Thyroid gland (tissue), 4 donors: ENCODE results near the gene IFT81. TPM values are rescaled to one million over a fixed set of nuclear protein-coding genes. Genes with fewer than 3 reads are reported as not detected.

Experiments used
- DNase-seq, 2 donors: peaks; one replicate each; pipeline ENCODE4 v3.0.0-alpha.2; 2019
- H3K27ac ChIP-seq, 3 donors: fragments of 200-600 bp; sonication (generic); 1 replicate in 2 of 3; 2 replicates in 1 of 3; pipeline ENCODE4 v1.5.1; 2016 to 2019; ENCODE audit warnings: mild to moderate bottlenecking in 1 of 3, moderate library complexity in 1 of 3
- H3K27me3 ChIP-seq: fragments of 200-600 bp; sonication (generic); one replicate; pipeline ENCODE4 v1.5.1; 2019
- H3K36me3 ChIP-seq, 2 donors: fragments of 200-600 bp; sonication (generic); one replicate each; pipeline ENCODE4 v1.5.1; 2016 to 2019
- H3K4me1 ChIP-seq, 2 donors: fragments of 200-600 bp; sonication (generic); one replicate each; pipeline ENCODE4 v1.5.1; 2017 to 2019
- H3K4me3 ChIP-seq, 3 donors: fragments of 200-600 bp; sonication (generic); replicated peaks in 1 of 3; 1 replicate in 2 of 3; 2 replicates in 1 of 3; pipeline ENCODE4 v1.5.1; 2016; ENCODE audit warnings: mild to moderate bottlenecking in 1 of 3
- H3K9me3 ChIP-seq: fragments of 200-600 bp; sonication (generic); one replicate; pipeline ENCODE4 v1.5.1; 2017
- CTCF ChIP-seq, 6 experiments: fragments of 200-600 bp in 3 of 6; fragments of 450-650 bp in 3 of 6; sonication (generic) in 3 of 6; IDR thresholded peaks; one replicate each; pipeline ENCODE4 v1.5.1; 2016 to 2019; ENCODE audit warnings: antibody characterized with exemption in 6 of 6, mild to moderate bottlenecking in 2 of 6, inconsistent platforms in 1 of 6, moderate library complexity in 1 of 6
- POLR2A ChIP-seq, 2 donors: fragments of 450-650 bp; IDR thresholded peaks; one replicate each; pipeline ENCODE4 v1.6.1; 2017; ENCODE audit warnings: antibody characterized with exemption in 2 of 2, mild to moderate bottlenecking in 2 of 2, moderate library complexity in 1 of 2
- WGBS, 2 donors: methylation state at CpG; one replicate each; pipeline ENCODE4 v1.1.5; 2017; 5-methylcytosine and 5-hydroxymethylcytosine counted together
- intact Hi-C: fragments of 100-400 bp; cut with DNase I; formaldehyde crosslinking; loops from one replicate; pipeline ENCODE4 v1.15.1; 2023
- total RNA-seq, 4 donors: library from RNA; depleted of rRNA; stranded (reverse); fragments of >200 nt; gene quantifications; one replicate each; pipeline ENCODE4 v1.2.3, GENCODE V29; 2016

Gene IFT81
- total RNA-seq, 4 donors from 2014 or later = 21.6 to 36.0 (median 29.5) TPM

- TF ChIP-seq CTCF (IDR thresholded peaks at IDR 0.05) (no peak), POLR2A (IDR thresholded peaks at IDR 0.05) (no peak)
- Histone ChIP-seq H3K4me1 (peaks cover 18 to 42% of the 10 kb centered on the region in 2 donors), H3K27me3 (no peaks in the 10 kb centered on the region), H3K36me3 (no peaks in the 10 kb centered on the region), H3K27ac (peak overlapping the region; percentile 62 to 74 (median 65)), H3K9me3 (no peaks in the 10 kb centered on the region), H3K4me3 (no peak overlapping the region)
- peak; percentile 65 to 75 for DNase-seq
- intact Hi-C loops = no loop called here
- 43 to 55% methylated on average over 13 to 14 of the region's 14 CpGs for WGBS, 2 donors
These were observed 123.4 kb downstream of the IFT81 start for GRCh38 chr12:110247340-110248095.

GRCh38 chr12:110248096-110248447, 123.9 kb downstream of the IFT81 start:
- no peak overlapping the region for H3K4me3 ChIP-seq
- 43 to 53% methylated on average over 4 of the region's 4 CpGs for WGBS, 2 donors

GRCh38 chr12:110249105-110249504, 124.9 kb downstream of the IFT81 start:
- no peak for DNase-seq
- no peak for TF ChIP-seq POLR2A (IDR thresholded peaks at IDR 0.05)
- no peak for TF ChIP-seq CTCF (IDR thresholded peaks at IDR 0.05)
- no peak overlapping the region for H3K27ac ChIP-seq

More at GRCh38 chr12:110248096-110248447, 123.9 kb downstream of the IFT81 start:
- peak; percentile 65 to 81 for DNase-seq
- TF ChIP-seq POLR2A (IDR thresholded peaks at IDR 0.05) (no peak), CTCF (IDR thresholded peaks at IDR 0.05) (no peak)
- H3K4me1 ChIP-seq = peaks cover 18 to 42% of the 10 kb centered on the region in 2 donors
- H3K27ac ChIP-seq = peak overlapping the region; percentile 62 to 74 (median 65)
- no peaks in the 10 kb centered on the region for H3K36me3 ChIP-seq
- no peaks in the 10 kb centered on the region for H3K27me3 ChIP-seq
- intact Hi-C loops = no loop called here
- no peaks in the 10 kb centered on the region for H3K9me3 ChIP-seq

GRCh38 chr12:110249716-110250225, 125.6 kb downstream of the IFT81 start:
- H3K36me3 ChIP-seq = no peaks in the 10 kb centered on the region
- peak overlapping the region in 1 of 3 donors; percentile 50 for H3K27ac ChIP-seq
- intact Hi-C loops = no loop called here
- 33 to 67% methylated on average over 1 to 7 of the region's 7 CpGs for WGBS, 2 donors
- no peaks in the 10 kb centered on the region for H3K9me3 ChIP-seq
- peaks cover 18 to 42% of the 10 kb centered on the region in 2 donors for H3K4me1 ChIP-seq
- no peaks in the 10 kb centered on the region for H3K27me3 ChIP-seq
- TF ChIP-seq POLR2A (IDR thresholded peaks at IDR 0.05) = no peak
- no peak for TF ChIP-seq CTCF (IDR thresholded peaks at IDR 0.05)
- no peak overlapping the region for H3K4me3 ChIP-seq
- DNase-seq = peak; percentile 35 to 42

More at GRCh38 chr12:110249105-110249504, 124.9 kb downstream of the IFT81 start:
- intact Hi-C loops = no loop called here
- Histone ChIP-seq H3K27me3 (no peaks in the 10 kb centered on the region), H3K4me1 (peaks cover 18 to 42% of the 10 kb centered on the region in 2 donors), H3K36me3 (no peaks in the 10 kb centered on the region), H3K4me3 (no peak overlapping the region), H3K9me3 (no peaks in the 10 kb centered on the region)
- 70 to 73% methylated on average over 4 of the region's 4 CpGs for WGBS, 2 donors

- no peak for TF ChIP-seq CTCF (IDR thresholded peaks at IDR 0.05)
- TF ChIP-seq POLR2A (IDR thresholded peaks at IDR 0.05) = no peak
- no peaks in the 10 kb centered on the region for H3K36me3 ChIP-seq
- H3K9me3 ChIP-seq = no peaks in the 10 kb centered on the region
- H3K27ac ChIP-seq = no peak overlapping the region
- no peak for DNase-seq
- H3K27me3 ChIP-seq = no peaks in the 10 kb centered on the region
- H3K4me3 ChIP-seq = no peak overlapping the region
- WGBS, 2 donors = 85 to 88% methylated on average over 7 of the region's 7 CpGs
- intact Hi-C loops = no loop called here
- peaks cover 17 to 37% of the 10 kb centered on the region in 2 donors for H3K4me1 ChIP-seq
These were observed 127.2 kb downstream of the IFT81 start for GRCh38 chr12:110251381-110251780.
